NCI-H510A (cell line): ENCODE data around the gene SQSTM1.
"Not testable (repeated sequence)": the region's sequence is repeated elsewhere in the genome, so short reads cannot be mapped to it uniquely, and the experiment has no call there.

Source experiments
- DNase-seq: peaks from one replicate; lab custom pipeline; 2025; lab: John Stamatoyannopoulos, UW

Gene SQSTM1

GRCh38 chr5:179858586-179859427 is 38.1 kb downstream of the SQSTM1 start, which contains the start of gene MRNIP:
Gene MRNIP, minus strand, starts transcription at chr5:179858817. Its CDS starts 21 bp downstream, at chr5:179858796.
- DNase-seq, result peak; percentile 83

- no peak for DNase-seq
Measured at GRCh38 chr5:179860301-179860700, 39.6 kb downstream of the SQSTM1 start.

DNA sequence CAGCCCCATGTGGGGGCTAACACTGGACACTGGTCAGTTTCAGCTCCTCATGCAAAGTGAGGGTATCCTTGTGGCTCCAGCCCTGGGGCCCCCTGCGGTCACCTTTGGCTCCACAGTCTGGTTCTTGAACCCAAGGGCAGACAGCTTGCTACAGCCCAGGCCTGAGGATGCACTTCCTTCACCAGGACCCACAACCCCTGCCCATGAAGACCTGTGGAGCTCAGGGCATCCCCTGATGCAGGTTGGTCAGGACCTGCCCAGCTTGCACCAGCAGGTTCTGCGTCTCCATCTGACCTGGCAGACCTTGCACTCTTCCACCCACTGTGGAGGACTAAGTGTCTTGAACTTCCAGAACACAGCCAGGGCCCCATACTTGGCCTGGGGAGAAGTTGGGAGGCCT is 41.6 kb downstream of the SQSTM1 start:
- no peak for DNase-seq

GRCh38 chr5:179862891-179863290 is 42.2 kb downstream of the SQSTM1 start:
- no peak for DNase-seq

GRCh38 chr5:179863449-179864085 is 42.9 kb downstream of the SQSTM1 start:
- no peak for DNase-seq

GRCh38 chr5:179864686-179865085 is 44.0 kb downstream of the SQSTM1 start:
- no peak for DNase-seq

DNA sequence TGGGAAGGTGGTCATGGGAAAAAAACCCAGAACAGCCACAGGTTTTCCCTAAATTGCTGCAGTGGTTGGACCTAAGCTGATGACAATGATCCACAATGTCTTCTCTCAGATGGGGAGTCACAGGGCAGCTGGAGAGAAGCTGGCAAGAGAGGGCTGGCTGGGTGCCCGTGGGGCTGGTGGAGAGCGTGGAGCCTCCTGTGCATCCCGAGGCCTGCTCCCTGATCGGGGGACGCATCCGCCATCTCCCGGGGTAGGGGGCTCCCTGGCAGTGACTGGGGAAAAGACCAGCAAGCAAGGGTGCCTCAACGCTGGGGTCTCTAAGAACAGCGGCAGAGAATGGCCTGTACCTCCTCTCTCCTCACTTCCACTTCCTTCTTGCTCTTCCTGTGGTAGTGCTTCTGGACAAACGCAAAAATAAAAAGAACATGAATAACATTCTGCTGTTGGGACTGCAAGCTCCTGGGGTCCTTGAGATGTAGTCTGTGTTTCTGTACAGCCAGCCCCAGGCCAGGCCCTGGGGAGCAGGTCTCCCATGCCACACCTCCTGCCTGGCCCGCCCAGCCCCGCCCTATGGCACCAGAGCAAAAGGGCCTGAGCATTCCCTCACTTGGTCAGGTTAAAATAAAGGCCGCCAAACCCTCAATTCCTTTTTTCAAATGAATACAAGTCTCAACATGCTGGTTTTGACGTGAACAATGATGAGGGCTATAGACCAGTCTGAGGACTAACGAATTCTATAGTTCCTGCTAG is 45.0 kb downstream of the SQSTM1 start:
- DNase-seq, result no peak

DNA sequence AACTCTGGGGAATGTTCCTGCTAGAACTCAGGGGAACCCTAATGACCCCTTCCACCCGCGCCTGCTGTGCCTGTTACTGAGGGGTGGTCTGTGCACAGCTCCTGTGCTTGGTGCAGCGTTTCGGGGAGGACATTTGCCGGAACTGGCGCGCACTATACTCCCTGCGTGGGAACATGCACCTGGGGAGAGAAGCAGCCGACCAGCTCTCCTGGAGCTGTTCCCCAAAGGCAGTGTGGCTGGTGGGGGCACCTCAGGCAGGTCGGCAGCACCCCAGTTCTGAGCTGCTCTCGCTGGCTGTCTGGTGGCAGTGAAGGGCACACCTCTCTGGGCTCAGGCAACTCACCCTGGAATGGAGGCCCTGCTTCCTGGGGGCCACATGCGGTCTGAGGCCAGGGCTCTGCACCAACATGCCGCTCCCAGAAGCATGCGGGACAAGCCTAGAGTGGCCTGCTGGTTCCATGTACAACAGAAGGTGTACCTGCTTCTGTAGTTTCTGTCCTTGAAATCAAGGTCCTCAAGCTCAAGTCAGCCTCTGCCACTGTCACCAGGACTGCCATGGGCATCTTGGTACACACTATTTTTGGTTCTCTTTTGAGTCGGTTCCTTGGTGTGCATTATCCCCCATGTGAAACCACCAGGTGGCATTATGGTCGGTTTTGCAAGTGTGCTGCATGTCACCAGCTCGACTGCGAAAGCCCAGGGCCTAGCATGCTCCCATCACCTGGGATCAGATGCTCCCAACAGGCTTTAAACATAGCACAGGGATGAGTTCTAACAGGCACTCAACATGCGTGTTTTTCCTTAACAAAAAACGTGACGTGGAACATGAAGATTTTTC is 45.8 kb downstream of the SQSTM1 start:
- no peak for DNase-seq

GRCh38 chr5:179867079-179867465 is 46.4 kb downstream of the SQSTM1 start:
- no peak for DNase-seq

- no peak for DNase-seq
Measured at GRCh38 chr5:179867476-179867875, 46.8 kb downstream of the SQSTM1 start.

GRCh38 chr5:179868541-179868940 is 47.8 kb downstream of the SQSTM1 start:
- no peak for DNase-seq

- no peak for DNase-seq
Measured at GRCh38 chr5:179869101-179869500, 48.4 kb downstream of the SQSTM1 start.

DNA sequence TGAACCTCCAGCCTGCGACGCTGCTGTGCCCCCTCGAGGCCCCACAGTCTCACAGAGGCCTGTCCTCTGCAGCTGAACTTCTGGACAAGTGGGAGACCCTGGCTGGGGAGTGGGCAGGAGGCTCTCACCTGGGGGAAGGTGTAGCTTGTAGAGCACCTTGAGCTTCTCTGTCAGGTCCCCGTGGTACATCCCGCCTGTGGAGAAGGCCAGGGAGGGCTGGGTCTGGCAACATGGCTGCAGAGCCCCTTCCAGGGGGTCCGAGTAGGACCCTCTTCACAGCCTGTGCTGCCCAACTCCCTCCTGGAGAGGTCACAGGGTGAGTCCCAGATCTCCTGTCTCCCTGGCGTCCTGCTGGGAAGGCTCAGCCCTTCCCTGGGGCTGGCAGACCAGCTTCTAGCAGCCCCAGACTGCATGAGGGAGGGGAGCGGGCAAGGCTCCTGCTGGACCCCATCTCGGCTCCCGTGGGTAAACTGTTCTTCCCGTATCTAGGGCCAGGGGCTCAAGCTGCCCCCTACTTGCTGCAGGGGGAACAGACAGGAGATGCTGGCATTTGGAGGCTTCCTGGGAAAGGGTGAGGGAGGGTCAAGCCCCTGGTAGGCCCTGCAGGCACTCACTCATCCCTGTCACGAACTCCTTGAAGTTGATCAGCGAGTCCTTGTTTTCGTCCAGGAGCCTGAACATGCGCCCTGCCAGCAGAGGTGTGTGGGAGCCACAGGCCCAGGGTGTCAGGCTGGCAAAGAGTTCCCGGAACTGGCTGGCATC is 49.1 kb downstream of the SQSTM1 start:
- no peak for DNase-seq

DNA sequence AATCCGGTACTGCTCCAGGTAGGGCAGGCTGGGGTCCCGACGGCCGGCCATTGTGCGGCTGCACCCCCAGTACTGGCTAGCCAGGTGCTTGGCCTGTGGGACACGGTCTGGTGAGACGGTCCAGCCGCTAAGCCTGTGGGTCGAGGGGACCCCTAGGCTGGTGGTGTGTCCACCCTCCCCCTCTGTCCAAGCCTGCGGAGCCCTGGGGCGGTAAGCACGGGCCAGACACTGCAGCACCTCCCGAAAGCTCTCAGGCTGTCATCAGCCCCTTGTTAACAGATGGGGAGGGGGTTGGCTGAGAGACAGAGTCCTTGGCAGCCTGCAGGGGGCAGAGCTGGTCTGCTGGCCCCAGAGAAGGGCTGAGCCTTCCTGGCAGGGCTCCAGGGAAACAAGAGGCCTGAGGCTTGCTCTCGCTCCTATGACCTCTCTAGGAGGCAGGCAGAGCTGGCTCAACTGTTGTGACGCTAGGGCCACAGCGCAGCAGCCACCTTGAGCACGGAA is 49.7 kb downstream of the SQSTM1 start:
- DNase-seq, result no peak

DNA sequence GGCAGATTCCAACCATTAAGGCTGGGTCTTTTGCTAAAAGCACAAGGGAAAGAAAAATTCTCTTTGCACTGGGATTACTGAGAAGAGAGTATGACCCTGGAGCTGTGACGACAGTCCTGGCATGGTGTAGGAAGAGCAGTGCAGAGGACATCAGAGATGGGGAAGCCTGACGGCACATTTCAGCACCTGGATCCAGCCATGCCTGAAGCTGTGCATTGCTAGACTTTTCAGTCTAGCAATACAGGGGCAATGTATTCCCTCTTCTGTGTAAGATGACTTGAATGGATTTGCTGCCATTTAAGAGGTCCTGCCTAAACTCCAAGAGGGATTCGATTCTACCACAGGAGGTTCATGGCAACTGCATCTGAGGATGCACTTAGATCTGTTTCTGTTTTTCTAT is 50.2 kb downstream of the SQSTM1 start:
- DNase-seq, result no peak

- not testable (repeated sequence) for DNase-seq
Measured at GRCh38 chr5:179871533-179871932, 50.8 kb downstream of the SQSTM1 start.

- no peak for DNase-seq
Measured at GRCh38 chr5:179872055-179872827, 51.5 kb downstream of the SQSTM1 start.

DNA sequence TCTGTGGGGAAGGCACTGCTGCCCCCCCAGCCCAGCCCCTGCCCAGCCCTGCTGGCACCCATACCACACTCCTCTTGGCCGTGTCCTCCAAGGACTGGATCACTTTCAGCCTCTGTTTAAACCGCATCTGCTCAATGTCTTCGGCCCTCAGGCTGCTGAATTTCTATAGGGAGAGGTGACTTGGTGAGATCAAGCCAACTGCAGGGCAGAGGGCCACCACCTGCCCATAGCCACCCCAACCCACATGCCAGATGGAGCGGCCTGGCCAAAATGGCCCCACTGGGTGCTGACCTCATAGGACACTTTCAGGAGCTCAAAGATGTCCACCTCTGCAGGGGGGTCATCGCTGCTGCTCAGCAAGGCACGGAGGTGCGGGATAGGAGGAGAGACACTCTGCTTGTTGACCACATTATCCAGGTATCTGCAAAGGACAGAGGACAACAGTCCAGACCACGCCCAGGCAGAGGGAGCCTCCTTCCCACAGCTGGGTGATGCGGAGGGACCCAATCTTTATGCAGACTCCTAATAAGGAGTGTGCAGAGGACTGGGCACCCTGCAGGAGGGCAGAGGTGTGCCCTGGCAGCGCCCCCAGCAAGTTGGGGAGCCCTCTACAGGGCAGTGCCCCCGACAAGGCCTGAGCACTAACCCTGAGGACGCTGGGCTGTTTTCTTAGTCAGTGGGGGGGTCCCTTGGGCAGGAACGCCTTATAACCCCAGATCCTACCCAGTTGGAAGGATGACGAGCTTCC is 52.3 kb downstream of the SQSTM1 start:
- no peak for DNase-seq

GRCh38 chr5:179873588-179874110 is 52.9 kb downstream of the SQSTM1 start:
- DNase-seq, result no peak
